NB4 (cell line): Measurements from ENCODE around the gene TRUB2.

Experiments
- DNase-seq: peaks from one replicate; pipeline ENCODE4 v3.0.0; 2010; ENCODE audit warnings: low read depth
- H3K4me3 ChIP-seq: one replicate; pipeline ENCODE4 v1.5.1; 2011; ENCODE audit warnings: mild to moderate bottlenecking, low read depth, low read length, moderate library complexity
- MYC ChIP-seq: IDR thresholded peaks from 2 replicates; pipeline ENCODE4 v1.6.1; 2011; ENCODE audit warnings: low read depth, low read length
- POLR2A ChIP-seq: IDR thresholded peaks from 2 replicates; pipeline ENCODE4 v1.6.1; 2011; ENCODE audit warnings: mild to moderate bottlenecking; ENCODE audit not compliant: insufficient read length; ENCODE audit errors: extremely low read depth
- TF ChIP-seq, protein P1 (sequence below): IDR thresholded peaks from 2 replicates; pipeline ENCODE4 v1.6.1; 2011; ENCODE audit warnings: low read depth, low read length
- TF ChIP-seq, protein P2 (sequence below): IDR thresholded peaks from one replicate; pipeline ENCODE4 v1.5.1; 2012; ENCODE audit warnings: low read depth, low read length

Gene TRUB2

GRCh38 chr9:128365525-128365924 lies 43.3 kb upstream of the TRUB2 start:
- TF ChIP-seq, protein P1, sequence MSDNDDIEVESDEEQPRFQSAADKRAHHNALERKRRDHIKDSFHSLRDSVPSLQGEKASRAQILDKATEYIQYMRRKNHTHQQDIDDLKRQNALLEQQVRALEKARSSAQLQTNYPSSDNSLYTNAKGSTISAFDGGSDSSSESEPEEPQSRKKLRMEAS = no peak
- TF ChIP-seq, protein P2, sequence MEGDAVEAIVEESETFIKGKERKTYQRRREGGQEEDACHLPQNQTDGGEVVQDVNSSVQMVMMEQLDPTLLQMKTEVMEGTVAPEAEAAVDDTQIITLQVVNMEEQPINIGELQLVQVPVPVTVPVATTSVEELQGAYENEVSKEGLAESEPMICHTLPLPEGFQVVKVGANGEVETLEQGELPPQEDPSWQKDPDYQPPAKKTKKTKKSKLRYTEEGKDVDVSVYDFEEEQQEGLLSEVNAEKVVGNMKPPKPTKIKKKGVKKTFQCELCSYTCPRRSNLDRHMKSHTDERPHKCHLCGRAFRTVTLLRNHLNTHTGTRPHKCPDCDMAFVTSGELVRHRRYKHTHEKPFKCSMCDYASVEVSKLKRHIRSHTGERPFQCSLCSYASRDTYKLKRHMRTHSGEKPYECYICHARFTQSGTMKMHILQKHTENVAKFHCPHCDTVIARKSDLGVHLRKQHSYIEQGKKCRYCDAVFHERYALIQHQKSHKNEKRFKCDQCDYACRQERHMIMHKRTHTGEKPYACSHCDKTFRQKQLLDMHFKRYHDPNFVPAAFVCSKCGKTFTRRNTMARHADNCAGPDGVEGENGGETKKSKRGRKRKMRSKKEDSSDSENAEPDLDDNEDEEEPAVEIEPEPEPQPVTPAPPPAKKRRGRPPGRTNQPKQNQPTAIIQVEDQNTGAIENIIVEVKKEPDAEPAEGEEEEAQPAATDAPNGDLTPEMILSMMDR = no peak
- TF ChIP-seq POLR2A (no peak), MYC (no peak)
- no peak overlapping the region for H3K4me3 ChIP-seq
- no peak for DNase-seq

- TF ChIP-seq, protein P1 = no peak
- TF ChIP-seq POLR2A (no peak), MYC (no peak)
- TF ChIP-seq, protein P2 = no peak
- no peak for DNase-seq
- no peak overlapping the region for H3K4me3 ChIP-seq
Measured at GRCh38 chr9:128362774-128363173, 40.5 kb upstream of the TRUB2 start.

DNA sequence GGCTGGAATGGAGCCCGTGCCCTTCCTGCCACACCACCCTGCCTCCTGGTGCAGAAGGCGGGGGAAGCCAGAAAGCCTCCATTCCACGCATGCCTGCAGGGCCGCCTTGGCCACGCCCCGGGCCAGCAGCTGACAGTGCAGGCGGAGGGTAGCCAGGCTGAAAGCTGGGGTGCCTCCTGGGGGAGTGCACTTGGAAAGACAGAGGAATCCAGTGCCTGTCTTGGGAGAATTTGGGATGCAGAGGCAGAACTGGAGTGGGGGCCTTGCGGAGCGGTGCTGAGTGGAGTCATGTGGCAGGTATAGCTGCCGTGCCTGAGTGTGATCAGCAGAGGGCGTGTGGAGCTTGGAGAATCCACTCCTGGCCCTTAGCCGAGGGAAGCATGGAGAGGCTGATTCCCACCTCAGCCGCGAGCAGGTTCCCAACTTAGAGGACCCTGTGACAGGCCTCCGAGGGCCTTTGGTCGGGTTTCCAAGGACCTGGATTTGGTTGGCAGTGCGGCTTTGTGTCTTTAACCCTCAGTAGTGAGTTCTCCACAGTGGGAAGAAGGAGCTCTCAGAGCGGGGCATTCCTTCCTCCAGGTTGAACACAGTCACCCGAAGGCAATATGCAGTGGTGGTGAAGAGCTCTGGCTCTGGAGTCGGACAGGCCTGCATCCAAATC lies 39.9 kb upstream of the TRUB2 start:
- TF ChIP-seq, protein P1 = peak; percentile 72; the same call in 1 of the 2 replicates
- no peak for TF ChIP-seq MYC
- TF ChIP-seq, protein P2 = peak; percentile 84
- H3K4me3 ChIP-seq = no peak overlapping the region
- peak; percentile 70 for DNase-seq

GRCh38 chr9:128361296-128361985 lies 39.2 kb upstream of the TRUB2 start:
- DNase-seq = no peak
- no peak for TF ChIP-seq POLR2A
- TF ChIP-seq, protein P2 = no peak
- no peak for TF ChIP-seq MYC
- TF ChIP-seq, protein P1 = no peak
- H3K4me3 ChIP-seq = no peak overlapping the region

DNA sequence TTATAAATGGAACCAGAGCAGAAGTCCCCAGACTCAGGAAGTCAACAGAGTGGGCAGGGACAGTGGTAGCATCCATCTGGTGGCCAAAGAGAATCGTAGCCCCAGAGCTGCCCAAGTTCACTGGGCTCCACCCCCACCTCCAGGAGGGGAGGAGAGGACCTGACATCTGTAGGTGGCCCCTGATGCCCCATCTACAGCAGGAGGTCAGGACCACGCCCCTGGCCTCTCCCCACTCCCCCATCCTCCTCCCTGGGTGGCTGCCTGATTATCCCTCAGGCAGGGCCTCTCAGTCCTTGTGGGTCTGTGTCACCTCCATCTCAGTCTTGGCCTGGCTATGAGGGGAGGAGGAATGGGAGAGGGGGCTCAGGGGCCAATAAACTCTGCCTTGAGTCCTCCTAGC lies 38.6 kb upstream of the TRUB2 start:
- no peak overlapping the region for H3K4me3 ChIP-seq
- TF ChIP-seq, protein P1 = no peak
- TF ChIP-seq, protein P2 = no peak
- TF ChIP-seq MYC = no peak
- TF ChIP-seq POLR2A = no peak
- DNase-seq = no peak
